ENCODE data around the gene FXYD6. TPM values are rescaled to one million over a fixed set of nuclear protein-coding genes. Genes with fewer than 3 reads are reported as not detected.

The FXYD6 gene
- total and polyA plus RNA-seq, 3 donors from 2014 or later: 186 to 439 (median 191) TPM

GRCh38 chr11:117790279-117790678 is 86.2 kb downstream of the FXYD6 start:
- Histone ChIP-seq H3K4me3 (no peak overlapping the region), H3K4me1 (no peaks in the 10 kb centered on the region), H3K9me3 (no peaks in the 10 kb centered on the region), H3K27me3 (no peaks in the 10 kb centered on the region), H3K27ac (no peak overlapping the region), H3K36me3 (ENCODE audit: low read depth, missing control alignments) (no peaks in the 10 kb centered on the region)
- 73 to 78% methylated on average over 3 of the region's 3 CpGs for WGBS, 2 donors
- intact Hi-C loops (cut with DNase I; ENCODE audit: low total_unique reads): no loop called here
- no peak for TF ChIP-seq POLR2A (IDR thresholded peaks at IDR 0.05)
- TF ChIP-seq, protein P1, sequence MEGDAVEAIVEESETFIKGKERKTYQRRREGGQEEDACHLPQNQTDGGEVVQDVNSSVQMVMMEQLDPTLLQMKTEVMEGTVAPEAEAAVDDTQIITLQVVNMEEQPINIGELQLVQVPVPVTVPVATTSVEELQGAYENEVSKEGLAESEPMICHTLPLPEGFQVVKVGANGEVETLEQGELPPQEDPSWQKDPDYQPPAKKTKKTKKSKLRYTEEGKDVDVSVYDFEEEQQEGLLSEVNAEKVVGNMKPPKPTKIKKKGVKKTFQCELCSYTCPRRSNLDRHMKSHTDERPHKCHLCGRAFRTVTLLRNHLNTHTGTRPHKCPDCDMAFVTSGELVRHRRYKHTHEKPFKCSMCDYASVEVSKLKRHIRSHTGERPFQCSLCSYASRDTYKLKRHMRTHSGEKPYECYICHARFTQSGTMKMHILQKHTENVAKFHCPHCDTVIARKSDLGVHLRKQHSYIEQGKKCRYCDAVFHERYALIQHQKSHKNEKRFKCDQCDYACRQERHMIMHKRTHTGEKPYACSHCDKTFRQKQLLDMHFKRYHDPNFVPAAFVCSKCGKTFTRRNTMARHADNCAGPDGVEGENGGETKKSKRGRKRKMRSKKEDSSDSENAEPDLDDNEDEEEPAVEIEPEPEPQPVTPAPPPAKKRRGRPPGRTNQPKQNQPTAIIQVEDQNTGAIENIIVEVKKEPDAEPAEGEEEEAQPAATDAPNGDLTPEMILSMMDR (IDR thresholded peaks at IDR 0.05): no peak
- DNase-seq: no peak

DNA sequence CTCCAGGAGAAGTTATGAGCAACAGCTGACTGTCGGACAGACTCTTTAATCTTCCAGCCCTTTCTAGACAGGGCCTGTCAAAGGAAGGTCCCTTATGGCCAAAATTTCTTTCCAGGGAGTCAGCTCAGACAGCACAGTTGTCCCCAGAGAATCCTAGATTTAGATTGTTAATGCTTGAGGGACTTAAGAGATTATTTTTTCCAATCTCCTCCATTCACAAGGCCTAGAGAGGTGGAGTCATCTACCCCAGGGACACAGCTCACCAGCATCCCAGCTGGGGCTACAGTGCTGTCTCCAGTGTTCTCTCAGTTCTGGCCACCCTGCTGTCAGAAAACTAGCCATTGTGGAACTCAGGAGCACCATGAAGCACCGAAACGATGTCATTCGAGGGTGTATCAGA is 87.2 kb downstream of the FXYD6 start:
- TF ChIP-seq POLR2A (IDR thresholded peaks at IDR 0.05): no peak
- TF ChIP-seq, protein P1 (IDR thresholded peaks at IDR 0.05): no peak
- WGBS, 2 donors: 92 to 96% methylated on average over 4 of the region's 4 CpGs
- Histone ChIP-seq H3K36me3 (ENCODE audit: low read depth, missing control alignments) (no peaks in the 10 kb centered on the region), H3K27me3 (no peaks in the 10 kb centered on the region), H3K4me3 (no peak overlapping the region), H3K9me3 (no peaks in the 10 kb centered on the region), H3K4me1 (no peaks in the 10 kb centered on the region), H3K27ac (no peak overlapping the region)
- DNase-seq: no peak
- intact Hi-C loops (cut with DNase I; ENCODE audit: low total_unique reads): no loop called here

Other genes starting within 250 kb of the FXYD6 start
- gene DSCAML1, start 79.4 kb downstream of the FXYD6 start, total RNA-seq: 1 to 10 TPM; 3.0 to 6.1 TPM
- 1.6 TPM for gene DSCAML1, start 79.4 kb downstream of the FXYD6 start, polyA plus RNA-seq (ENCODE audit: insufficient read depth, low read depth, low replicate concordance)
- gene FXYD2, start 51.9 kb downstream of the FXYD6 start, total RNA-seq: 1 to 10 TPM; 5.3 to 7.6 TPM
- gene FXYD2, start 51.9 kb downstream of the FXYD6 start, polyA plus RNA-seq (ENCODE audit: insufficient read depth, low read depth, low replicate concordance): 8.3 TPM
- gene TMPRSS13, start 52.7 kb upstream of the FXYD6 start, total RNA-seq: under 1 TPM; 0.74 to 0.87 TPM
- gene TMPRSS13, start 52.7 kb upstream of the FXYD6 start, polyA plus RNA-seq (ENCODE audit: insufficient read depth, low read depth, low replicate concordance): 0.91 TPM
- 1 to 10 TPM; 3.6 to 7.6 TPM for gene IL10RA, start 109.7 kb upstream of the FXYD6 start, total RNA-seq
- 12.8 TPM for gene IL10RA, start 109.7 kb upstream of the FXYD6 start, polyA plus RNA-seq (ENCODE audit: insufficient read depth, low read depth, low replicate concordance)
- 1 to 10 TPM; 1.2 to 1.3 TPM for gene TMPRSS4, start 200.4 kb upstream of the FXYD6 start, total RNA-seq
- gene TMPRSS4, start 200.4 kb upstream of the FXYD6 start, polyA plus RNA-seq (ENCODE audit: insufficient read depth, low read depth, low replicate concordance): 4.3 TPM
- gene SMIM35, start 210.3 kb upstream of the FXYD6 start, total RNA-seq: under 1 TPM in 1 of 2 donors, not detected in 1; 0.19 TPM
- gene SMIM35, start 210.3 kb upstream of the FXYD6 start, polyA plus RNA-seq (ENCODE audit: insufficient read depth, low read depth, low replicate concordance): 0.17 TPM

All from testis (tissue), 3 donors.